HG03139 (cell line): ENCODE data around the gene WNT7B.

Experiments
- ATAC-seq: cut with Tn5 transposase; IDR thresholded peaks from one replicate; pipeline ENCODE4 v1.9.1; 2021; ENCODE audit not compliant: unreplicated experiment

WNT7B gene

GRCh38 chr22:45879552-45879949, 97.4 kb downstream of the WNT7B start:
- no peak for ATAC-seq

GRCh38 chr22:45878901-45879551, 97.9 kb downstream of the WNT7B start:
- ATAC-seq = no peak

- ATAC-seq = no peak
These were observed 98.7 kb downstream of the WNT7B start for GRCh38 chr22:45878051-45878781.

GRCh38 chr22:45877651-45878050, 99.3 kb downstream of the WNT7B start:
- no peak for ATAC-seq

- no peak for ATAC-seq
These were observed 100.0 kb downstream of the WNT7B start for GRCh38 chr22:45877036-45877380.

GRCh38 chr22:45876136-45877035, 100.6 kb downstream of the WNT7B start:
- no peak for ATAC-seq

GRCh38 chr22:45872659-45873263, 104.2 kb downstream of the WNT7B start:
- no peak for ATAC-seq

GRCh38 chr22:45871721-45872120, 105.2 kb downstream of the WNT7B start:
- ATAC-seq = no peak
